ENCODE measurements around the gene SDHB.

Gene SDHB

DNA sequence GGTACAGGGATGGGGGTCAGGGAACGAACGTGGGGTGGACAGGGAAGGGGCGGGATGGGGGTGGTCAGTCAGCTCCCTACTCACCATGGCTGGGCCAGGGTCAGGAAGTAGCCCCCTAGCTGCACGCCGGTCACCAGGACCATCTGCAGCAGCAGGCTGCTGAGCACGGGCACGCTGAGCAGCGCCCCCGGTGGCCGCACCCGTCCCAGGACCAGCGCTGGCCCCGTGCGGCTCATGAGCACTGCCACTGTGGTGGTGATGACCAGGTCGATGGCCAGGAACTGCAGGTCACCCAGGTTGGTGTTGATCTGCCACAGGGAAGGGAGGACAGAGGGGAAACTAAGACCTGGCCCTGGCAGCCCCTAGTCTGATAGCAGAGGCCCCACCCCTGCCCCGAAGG lies 66.9 kb downstream of the SDHB start:
- TF ChIP-seq, protein P1, sequence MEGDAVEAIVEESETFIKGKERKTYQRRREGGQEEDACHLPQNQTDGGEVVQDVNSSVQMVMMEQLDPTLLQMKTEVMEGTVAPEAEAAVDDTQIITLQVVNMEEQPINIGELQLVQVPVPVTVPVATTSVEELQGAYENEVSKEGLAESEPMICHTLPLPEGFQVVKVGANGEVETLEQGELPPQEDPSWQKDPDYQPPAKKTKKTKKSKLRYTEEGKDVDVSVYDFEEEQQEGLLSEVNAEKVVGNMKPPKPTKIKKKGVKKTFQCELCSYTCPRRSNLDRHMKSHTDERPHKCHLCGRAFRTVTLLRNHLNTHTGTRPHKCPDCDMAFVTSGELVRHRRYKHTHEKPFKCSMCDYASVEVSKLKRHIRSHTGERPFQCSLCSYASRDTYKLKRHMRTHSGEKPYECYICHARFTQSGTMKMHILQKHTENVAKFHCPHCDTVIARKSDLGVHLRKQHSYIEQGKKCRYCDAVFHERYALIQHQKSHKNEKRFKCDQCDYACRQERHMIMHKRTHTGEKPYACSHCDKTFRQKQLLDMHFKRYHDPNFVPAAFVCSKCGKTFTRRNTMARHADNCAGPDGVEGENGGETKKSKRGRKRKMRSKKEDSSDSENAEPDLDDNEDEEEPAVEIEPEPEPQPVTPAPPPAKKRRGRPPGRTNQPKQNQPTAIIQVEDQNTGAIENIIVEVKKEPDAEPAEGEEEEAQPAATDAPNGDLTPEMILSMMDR (conservative IDR thresholded peaks at IDR 0.05): peak; percentile 45
- H3K27ac ChIP-seq: no peak overlapping the region

DNA sequence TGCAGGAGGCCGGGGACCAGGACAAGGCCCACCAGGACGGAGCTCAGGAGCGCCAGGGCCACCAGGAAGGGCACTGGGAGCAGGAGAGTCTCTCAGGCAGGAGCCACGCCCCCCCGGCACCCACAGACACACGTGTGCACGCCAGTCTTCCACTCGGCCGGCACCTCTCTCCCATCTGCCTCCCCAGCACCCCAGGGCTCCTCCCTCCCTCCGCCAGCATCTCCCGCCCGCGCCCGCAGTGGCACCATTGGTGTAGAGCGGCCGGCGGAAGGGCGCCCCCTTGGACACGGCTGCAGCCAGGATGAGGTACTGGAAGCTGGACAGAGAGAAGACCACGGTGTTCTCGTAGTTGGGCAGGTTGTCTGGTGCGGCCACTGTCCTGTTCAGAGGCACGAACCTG lies 67.3 kb downstream of the SDHB start:
- H3K27ac ChIP-seq: no peak overlapping the region
- TF ChIP-seq, protein P1 (conservative IDR thresholded peaks at IDR 0.05): no peak

DNA sequence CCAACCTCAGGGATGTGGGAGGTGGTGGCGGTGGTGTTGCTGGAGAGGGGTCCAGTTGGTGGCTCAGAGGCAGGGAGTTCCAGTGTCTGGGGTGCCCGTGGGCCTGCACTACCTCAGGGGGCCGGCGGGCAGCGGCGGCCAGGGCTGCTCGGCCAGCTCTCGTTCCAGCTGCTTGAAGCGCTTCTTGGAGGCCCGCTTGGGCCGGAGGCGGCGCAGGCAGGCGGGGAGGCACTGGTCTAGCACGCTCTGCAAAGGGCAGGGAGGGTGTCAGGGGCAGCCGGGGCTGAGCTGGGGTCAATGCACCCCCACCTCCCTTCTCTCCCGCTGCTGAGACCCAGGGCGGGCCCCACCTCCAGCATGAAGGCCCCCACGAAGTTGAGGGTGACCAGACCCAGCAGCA lies 67.7 kb downstream of the SDHB start:
- no peak overlapping the region for H3K27ac ChIP-seq
- TF ChIP-seq, protein P1 (conservative IDR thresholded peaks at IDR 0.05): no peak

DNA sequence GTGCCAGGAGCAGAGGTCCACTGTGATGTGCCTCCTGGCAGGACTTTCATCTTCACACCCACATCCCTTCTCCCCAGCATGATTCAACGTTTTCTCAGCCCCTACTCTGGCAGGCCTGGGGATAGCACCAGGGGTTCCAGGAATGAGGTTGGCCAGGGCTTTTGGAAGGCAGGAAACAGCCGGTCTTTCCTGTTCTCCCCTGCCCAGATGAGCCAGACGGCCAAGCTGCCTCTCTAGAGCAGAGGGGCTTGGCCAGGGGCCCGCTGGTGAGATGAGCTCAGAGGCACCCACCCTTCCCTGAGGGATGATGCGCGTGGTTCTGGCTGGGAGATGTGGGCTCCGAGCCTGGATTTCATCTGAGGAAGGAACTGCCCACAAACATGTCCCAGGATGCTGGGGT lies 69.1 kb downstream of the SDHB start:
- TF ChIP-seq, protein P1 (conservative IDR thresholded peaks at IDR 0.05): no peak
- no peak overlapping the region for H3K27ac ChIP-seq

DNA sequence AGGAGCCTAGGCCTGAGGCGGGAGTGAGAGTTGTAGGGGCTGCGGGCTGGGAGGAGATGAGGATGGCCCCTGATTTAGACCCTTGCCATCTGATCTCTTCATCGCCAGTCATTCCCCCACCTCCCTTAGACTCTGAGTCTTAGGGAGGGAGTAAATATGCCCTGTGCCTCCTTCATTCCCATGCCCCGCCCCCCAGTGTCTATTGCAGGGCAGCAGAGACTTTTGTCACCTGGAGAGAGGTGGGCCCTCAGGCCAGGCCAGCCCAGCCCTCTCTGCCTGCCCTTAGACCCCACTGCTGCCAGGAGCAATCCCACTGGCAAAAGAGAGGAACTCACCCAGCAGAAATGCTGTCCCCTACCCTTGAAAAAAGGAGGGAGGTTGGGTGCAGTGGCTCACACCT lies 70.2 kb downstream of the SDHB start:
- no peak overlapping the region for H3K27ac ChIP-seq
- TF ChIP-seq, protein P1 (conservative IDR thresholded peaks at IDR 0.05): no peak

DNA sequence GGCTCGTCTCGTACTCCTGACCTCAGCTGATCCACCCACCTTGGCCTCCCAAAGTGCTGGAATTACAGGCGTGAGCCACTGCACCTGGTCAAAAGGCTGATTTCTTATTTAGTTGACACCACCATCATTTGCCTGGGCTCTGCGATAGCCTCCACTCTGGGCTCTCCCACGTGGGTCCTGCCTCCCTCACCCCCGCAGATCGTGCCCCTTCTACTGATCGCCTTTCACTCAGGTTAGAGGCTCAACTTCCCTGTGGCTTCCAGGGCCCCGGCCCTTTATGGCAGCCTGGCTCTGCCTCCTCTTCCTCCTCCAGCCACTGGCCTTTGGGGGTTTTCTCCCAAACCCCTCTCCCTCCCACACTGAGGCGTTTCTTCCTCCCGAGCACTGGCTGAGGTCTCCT lies 70.9 kb downstream of the SDHB start:
- no peak overlapping the region for H3K27ac ChIP-seq
- TF ChIP-seq, protein P1 (conservative IDR thresholded peaks at IDR 0.05): no peak

DNA sequence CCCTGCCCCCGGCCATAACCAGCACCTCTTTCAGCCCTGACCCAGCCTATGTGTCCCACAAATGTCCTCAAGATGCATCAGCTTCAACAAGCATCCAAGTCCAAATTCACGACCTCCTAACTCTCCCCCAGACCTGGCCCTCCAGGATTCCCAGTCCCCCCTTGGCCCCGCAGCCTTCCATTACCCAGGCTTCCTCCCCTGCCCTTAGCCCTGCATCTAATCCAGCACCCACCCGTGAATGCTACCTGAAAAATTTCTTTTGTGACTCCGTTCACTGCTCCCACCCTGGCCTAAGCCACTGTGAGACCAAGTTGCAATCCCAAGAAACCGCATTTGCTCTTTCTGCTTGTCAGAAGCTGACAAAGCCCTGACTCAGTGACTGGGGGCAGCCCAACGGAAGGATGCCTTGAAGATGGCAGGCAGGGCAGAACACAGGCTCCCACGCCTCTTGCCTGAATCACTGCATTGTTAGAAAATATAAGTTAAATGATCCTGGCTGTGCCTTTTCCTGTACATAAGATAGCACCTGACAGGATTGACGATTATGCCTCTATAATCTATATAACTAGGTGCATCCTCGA lies 72.5 kb downstream of the SDHB start:
- TF ChIP-seq, protein P1 (conservative IDR thresholded peaks at IDR 0.05): no peak
- H3K27ac ChIP-seq: no peak overlapping the region
